Activated naive CD4-positive, alpha-beta T cell treated with anti-CD3 and anti-CD28 coated beads, Interleukin-2, amount 50 U/mL, for 72 hours (primary cell): ENCODE results near the gene LIPF. TPM values are rescaled to one million over a fixed set of nuclear protein-coding genes. Genes with fewer than 3 reads are reported as not detected.
"Not testable (repeated sequence)": the region's sequence is repeated elsewhere in the genome, so short reads cannot be mapped to it uniquely, and the experiment has no call there.

Source experiments
- ATAC-seq, 2 donors: fragments of 150-1000 bp; cut with Tn5 transposase; 2 replicates each; pipeline ENCODE4 v1.10.0; 2021; ENCODE audit warnings: mild to moderate bottlenecking in 2 of 2, moderate library complexity in 2 of 2
- DNase-seq, 2 donors: peaks; one replicate each; pipeline ENCODE4 v3.0.0; 2021 to 2022; ENCODE audit warnings: low spot score in 2 of 2
- H3K27ac Mint-ChIP-seq, 2 donors: one replicate each; pipeline ENCODE4 v1.8.0; 2022; ENCODE audit warnings: mild to moderate bottlenecking in 2 of 2, mixed read lengths in 2 of 2
- H3K36me3 Mint-ChIP-seq, 2 donors: one replicate each; pipeline ENCODE4 v1.8.0; 2022; ENCODE audit warnings: mixed read lengths in 2 of 2
- H3K9me3 Mint-ChIP-seq, 2 donors: one replicate each; pipeline ENCODE4 v1.8.0; 2022; ENCODE audit warnings: mixed read lengths in 2 of 2
- total RNA-seq, 2 donors: library from RNA; stranded (reverse); gene quantifications; one replicate each; pipeline ENCODE4 v1.2.3, GENCODE V29; 2022

LIPF gene
- total RNA-seq, 2 donors from 2014 or later, result not detected

DNA sequence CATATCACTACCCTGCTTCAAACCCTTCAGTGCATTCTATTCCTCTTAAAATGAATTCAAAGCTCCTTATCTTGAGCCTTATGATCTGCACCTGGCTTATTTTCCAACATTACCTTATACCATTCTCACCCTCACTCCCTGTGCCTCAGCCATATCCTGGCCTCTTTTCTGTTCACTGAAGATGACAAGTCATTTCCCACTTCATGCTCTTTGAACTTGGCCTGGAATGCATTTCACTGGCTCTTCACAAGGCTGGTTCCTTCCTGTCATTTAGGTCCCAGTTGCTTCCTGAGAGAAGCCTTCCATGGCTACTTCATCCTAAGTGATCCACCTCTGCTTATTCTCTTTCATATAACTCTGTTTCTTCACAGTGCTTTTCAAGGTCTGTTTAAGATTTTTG is 3.2 kb upstream of the LIPF start:
- DNase-seq (no peak), ATAC-seq (no peak)
- Mint-ChIP-seq H3K36me3 (peaks cover 0 to 4% of the 10 kb centered on the region in 2 donors), H3K9me3 (peaks cover 3 to 6% of the 10 kb centered on the region in 2 donors), H3K27ac (no peak overlapping the region)

DNA sequence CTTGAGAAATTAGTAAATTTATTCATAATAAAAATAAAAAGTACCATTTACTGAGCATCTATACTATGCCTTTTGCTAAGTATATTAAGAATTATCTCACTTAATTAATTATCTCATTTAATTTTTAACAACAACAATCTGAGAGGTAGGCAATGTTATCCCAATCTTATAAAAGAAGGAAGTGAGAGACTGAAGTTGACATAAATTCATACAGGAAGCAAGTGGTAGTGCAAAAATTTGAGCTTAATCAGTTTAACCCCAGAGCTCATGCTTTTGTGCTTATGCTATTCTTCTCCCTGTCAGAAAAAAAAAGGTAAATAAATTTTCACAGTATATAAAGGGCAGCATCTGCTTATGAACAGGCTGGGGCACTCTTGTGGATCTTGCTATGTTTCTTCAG is 2.7 kb upstream of the LIPF start:
- Mint-ChIP-seq H3K27ac (no peak overlapping the region), H3K9me3 (peaks cover 3 to 6% of the 10 kb centered on the region in 2 donors), H3K36me3 (peaks cover 0 to 4% of the 10 kb centered on the region in 2 donors)
- DNase-seq, result no peak
- no peak for ATAC-seq

DNA sequence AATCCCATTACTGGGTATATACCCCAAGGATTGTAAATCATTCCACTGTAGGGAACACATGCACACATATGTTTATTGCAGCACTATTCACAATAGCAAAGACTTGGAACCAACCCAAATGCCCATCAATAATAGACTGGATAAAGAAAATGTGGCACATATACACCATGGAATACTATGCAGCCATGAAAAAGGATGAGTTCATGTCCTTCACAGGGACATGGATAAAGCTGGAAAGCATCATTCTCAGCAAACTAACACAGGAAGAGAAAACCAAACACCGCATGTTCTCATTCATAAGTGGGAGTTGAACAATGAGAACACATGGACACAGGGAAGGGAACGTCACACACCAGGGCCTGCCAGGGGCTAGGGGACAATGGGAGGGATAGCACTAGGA is 1.1 kb upstream of the LIPF start:
- not testable (repeated sequence) for H3K36me3 Mint-ChIP-seq, DNase-seq, H3K27ac Mint-ChIP-seq, ATAC-seq, H3K9me3 Mint-ChIP-seq

DNA sequence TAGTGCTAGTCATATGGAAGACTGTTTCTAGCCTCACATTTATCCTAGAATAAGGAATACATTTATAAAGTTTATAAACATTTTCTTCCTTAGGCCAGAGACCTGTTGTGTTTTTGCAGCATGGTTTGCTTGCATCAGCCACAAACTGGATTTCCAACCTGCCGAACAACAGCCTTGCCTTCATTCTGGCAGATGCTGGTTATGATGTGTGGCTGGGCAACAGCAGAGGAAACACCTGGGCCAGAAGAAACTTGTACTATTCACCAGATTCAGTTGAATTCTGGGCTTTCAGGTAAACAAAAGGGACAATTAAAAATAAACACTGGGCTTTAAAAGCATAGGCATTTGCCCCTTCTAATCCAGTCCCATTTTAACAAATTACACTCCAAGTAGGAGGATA is 4.2 kb downstream of the LIPF start:
- ATAC-seq (no peak), DNase-seq (no peak)
- Mint-ChIP-seq H3K9me3 (no peaks in the 10 kb centered on the region), H3K36me3 (no peaks in the 10 kb centered on the region), H3K27ac (no peak overlapping the region)

DNA sequence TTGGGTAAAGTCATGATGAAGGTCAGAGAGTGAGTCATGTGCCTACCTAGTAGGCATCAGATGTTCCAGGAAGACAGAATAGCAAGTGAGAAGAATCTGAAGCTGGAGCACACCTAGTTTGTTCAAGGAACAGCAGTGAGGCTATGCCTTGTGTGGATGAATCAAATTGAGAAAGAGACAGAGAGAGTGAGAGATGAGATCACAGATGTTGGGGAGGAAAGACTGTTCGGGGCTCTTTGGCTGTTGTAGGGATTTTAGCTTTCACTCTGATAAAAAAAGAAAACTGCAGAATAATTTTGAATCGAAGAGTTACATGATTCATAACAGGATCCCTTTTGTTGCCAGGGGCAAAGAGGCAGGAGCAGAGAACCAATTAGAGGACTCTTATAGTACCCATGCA is 6.3 kb downstream of the LIPF start:
- Mint-ChIP-seq H3K9me3 (no peaks in the 10 kb centered on the region), H3K36me3 (no peaks in the 10 kb centered on the region), H3K27ac (peak overlapping the region in 1 of 2 donors; percentile 46)
- peak; percentile 97 to 99 for ATAC-seq
- DNase-seq, result peak in 1 of 2 donors; percentile 22

DNA sequence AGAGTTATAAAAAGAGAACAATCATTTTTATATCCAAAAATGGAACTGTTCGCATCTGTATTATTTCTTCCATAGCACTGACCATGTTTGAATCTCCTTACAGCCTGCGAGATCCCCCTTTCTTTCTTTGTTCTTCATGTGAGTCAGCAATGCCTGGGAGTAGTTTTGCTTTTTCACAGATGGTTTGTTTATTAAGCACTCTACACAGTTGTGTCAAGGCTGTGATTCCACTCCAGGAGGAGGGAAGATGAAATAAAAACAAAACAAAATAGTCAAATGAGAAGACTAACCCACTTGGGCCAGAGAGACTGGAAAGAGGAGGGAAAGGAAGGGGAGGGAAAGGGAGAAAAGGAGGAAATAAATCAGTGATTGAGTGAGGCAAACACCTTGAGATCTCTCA is 7.8 kb downstream of the LIPF start:
- Mint-ChIP-seq H3K9me3 (no peaks in the 10 kb centered on the region), H3K27ac (no peak overlapping the region), H3K36me3 (no peaks in the 10 kb centered on the region)
- no peak for ATAC-seq
- no peak for DNase-seq

DNA sequence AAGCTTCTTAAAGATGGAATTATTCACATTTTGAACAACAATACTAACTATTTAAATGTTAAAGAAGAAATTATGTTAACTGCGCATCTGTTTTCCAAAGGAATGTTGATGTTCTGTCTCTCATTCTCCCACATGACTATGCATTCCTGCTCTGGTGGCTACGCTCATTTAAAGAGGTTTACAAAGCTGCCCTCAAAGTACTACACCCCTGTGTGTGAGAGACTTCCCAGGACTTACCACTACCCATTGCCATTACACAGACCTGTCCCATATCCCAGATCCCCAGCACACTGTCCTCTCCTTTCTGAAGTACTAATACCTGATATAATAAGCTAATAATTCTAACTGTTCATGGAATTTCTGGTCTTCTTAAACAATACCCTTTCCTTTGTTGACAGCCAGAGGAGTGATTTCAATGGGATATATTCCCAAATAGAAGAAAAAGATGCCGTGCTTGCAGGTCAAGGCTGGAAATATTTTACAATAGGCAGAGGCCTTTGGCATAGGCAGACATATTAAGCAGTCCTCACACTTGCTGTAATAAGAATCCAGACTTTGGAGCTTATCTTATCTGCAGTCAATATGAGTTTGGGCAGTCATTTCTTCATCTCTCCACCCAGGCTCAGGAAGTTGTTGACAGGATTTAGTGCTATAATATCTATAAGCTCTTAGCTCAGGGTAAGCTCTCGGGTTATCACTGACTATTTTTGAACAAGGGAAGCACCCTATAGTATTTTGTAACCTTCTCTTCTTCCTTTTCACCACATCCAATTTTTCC is 12.2 kb downstream of the LIPF start:
- Mint-ChIP-seq H3K27ac (no peak overlapping the region), H3K9me3 (no peaks in the 10 kb centered on the region), H3K36me3 (no peaks in the 10 kb centered on the region)
- ATAC-seq (no peak), DNase-seq (no peak)

DNA sequence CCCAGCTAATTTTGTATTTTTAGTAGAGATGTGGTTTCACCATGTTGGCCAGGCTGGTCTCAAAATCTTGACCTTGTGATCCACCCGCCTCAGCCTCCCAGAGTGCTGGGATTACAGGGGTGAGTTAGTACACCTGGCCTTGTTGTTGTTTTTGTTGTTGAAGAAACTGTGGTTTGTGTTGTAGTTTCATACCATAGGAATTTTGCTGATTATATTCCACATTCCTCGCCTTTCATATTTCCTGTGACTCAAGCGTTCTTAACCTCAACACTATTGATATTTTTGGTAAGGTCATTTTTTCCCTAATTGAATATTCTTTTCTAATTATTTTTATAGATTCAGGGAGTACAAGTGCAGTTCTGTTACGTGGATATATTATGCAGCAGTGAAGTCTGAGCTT is 16.7 kb downstream of the LIPF start:
- H3K27ac Mint-ChIP-seq, result no peak overlapping the region
- H3K36me3 Mint-ChIP-seq, result no peaks in the 10 kb centered on the region
- ATAC-seq (no peak), DNase-seq (no peak)
- no peaks in the 10 kb centered on the region for H3K9me3 Mint-ChIP-seq

DNA sequence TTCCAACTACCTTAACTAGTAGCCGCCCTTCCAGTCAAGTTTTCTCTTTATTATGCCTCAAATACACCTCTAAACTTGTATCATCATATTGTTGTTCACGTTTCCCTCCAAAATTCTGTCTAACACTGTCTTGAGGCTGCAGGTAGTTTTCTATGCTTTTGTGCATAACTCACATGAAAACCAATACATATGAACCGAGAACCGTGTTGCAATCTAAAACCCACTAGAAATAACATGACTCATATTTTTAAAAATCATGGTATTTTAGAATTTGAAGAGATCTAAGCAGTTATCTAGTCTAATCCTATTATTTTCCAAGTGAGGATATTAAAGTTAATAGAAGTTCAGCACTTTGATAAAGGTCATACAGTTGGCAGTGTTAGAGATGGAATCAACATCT is 18.2 kb downstream of the LIPF start:
- Mint-ChIP-seq H3K27ac (no peak overlapping the region), H3K36me3 (no peaks in the 10 kb centered on the region), H3K9me3 (no peaks in the 10 kb centered on the region)
- ATAC-seq, result no peak
- DNase-seq, result no peak

DNA sequence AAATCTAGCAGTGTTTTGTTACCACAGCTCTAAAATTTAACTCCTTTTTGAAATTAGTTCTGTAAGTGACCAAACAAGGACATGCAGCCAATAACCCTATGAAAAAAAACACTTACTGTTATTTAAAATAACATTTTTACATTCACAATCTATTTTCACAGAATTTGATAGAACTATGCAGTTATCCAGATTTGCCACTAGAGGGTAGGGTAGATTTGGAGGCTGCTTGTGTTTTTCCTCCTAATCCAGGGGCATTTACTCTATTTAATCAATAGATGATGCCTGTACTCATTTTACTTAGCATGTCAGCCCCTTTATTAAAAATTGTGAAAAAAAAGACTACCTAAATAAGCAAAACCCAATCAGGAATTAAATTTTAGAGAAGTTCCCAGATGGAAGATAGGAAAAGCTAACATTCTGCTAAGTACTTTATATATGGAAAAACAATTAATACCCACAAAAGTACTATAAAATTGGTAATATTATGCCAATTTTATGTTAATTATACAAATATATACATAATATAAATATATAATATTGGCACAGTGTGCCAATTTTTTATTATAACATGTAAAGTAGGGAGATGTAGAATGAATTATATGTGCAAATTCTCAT is 23.7 kb downstream of the LIPF start:
- no peaks in the 10 kb centered on the region for H3K9me3 Mint-ChIP-seq
- ATAC-seq (no peak), DNase-seq (no peak)
- H3K36me3 Mint-ChIP-seq, result no peaks in the 10 kb centered on the region
- no peak overlapping the region for H3K27ac Mint-ChIP-seq

DNA sequence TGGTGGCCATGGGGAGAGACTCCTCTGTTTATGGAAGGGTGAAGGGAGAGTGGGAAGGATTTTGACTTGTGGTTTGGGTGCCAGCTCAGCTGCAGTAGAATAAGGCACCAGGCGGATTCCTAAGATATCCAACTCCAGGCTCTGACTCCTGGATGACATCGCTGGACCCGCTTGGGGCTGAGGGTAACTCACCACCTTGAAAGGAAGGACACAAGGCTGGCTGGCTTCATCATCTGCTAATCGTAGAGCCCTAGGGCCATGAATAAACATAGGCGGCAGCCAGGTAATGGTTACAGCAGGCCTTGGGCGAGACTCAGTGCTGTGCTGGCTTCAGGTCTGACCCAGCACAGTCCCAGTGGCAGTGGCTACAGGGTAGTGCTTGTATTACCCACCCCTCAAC is 25.1 kb downstream of the LIPF start:
- no peaks in the 10 kb centered on the region for H3K9me3 Mint-ChIP-seq
- no peak overlapping the region for H3K27ac Mint-ChIP-seq
- no peaks in the 10 kb centered on the region for H3K36me3 Mint-ChIP-seq
- no peak for DNase-seq
- ATAC-seq, result no peak

DNA sequence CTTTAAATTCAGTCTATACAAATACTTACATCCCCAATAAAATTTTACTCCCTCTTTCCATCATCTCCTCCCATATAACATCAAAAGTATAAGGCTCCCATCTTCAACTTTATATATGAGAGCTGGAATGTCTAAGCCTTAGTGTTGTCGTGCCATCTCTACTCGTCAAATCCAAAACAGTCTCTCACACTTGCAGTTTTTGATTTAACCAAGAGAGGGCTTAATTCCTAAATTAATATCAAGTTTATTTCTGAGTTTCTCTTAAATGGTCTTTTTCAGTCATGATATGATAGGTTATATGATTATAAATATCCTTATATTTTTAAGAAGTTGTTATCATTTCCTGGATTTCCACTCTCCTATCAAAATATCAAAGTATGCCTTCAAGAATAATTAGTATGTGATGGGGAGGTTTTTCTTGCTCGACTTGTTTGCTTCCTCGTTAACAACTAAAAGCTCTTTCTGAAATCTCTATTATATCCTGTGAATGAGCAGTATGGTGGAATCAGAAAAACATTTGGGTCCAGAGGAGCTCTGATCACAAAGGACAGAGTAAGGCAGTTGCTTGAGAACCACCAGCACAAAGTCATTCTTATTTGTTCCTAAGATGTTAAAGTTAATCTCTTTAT is 29.3 kb downstream of the LIPF start:
- no peaks in the 10 kb centered on the region for H3K9me3 Mint-ChIP-seq
- H3K36me3 Mint-ChIP-seq, result no peaks in the 10 kb centered on the region
- H3K27ac Mint-ChIP-seq, result no peak overlapping the region
- DNase-seq, result no peak
- no peak for ATAC-seq

DNA sequence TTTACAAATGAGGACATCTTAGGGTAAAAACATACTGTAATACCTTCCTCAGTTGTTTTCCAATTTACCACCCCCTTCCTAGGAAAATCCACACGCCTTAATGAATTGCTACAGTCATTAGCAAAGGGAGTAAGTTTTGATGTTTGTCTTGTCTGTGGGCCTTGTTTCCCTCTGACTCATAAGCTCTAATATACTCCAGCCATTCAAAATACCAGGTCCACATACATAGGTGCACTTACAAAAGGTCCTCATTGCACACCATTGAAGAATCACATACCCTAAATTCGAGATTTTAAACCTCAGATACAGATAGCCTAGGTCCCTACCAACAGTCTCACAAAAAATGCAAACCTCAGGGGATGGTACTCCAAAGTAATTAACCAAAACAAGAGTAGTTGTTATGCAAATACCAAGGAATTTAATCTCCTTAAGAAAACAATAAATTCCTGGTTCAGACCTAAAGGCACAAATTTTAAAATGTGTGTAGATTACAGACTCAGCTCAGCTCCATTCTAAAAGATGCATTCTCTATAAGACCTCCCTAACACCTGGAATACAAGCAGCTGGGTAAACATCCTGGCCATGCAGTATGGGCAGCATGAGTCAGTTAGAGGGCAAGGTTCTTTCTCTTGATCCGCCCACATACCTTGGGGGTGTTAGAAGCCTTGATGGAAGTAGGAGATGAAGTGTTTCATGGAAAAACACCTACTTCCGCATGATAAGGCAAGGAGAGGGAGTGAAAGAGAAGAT is 38.8 kb downstream of the LIPF start:
- ATAC-seq (no peak), DNase-seq (no peak)
- Mint-ChIP-seq H3K9me3 (no peaks in the 10 kb centered on the region), H3K27ac (no peak overlapping the region), H3K36me3 (no peaks in the 10 kb centered on the region)

DNA sequence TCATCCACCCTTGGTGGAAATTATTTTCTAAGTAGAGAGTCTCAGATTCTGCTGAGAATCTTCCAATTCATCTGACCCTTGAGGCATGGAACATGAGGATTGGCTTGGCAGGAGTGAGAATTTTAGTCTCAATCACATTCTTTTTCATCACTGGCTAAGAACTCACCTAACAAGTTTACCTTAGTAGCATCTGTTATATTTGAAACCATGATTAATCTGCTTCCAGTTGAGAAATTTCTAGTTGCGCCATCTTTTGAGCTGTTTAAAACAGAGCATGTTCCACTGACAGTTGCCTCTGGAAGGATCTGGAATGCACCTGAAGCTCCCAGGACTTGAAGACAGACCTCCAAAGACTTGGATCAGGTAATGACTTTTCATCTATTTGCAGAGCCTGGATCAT is 41.7 kb downstream of the LIPF start, which contains the start of gene LIPK:
LIPK (plus strand) TSS at position 292 of the 400 bp plus-strand sequence. CDS start 18,295 bp downstream, outside the sequence.
- ATAC-seq (no peak), DNase-seq (no peak)
- Mint-ChIP-seq H3K9me3 (no peaks in the 10 kb centered on the region), H3K27ac (no peak within 1 kb of the TSS), H3K36me3 (no peaks in the 10 kb centered on the region)

DNA sequence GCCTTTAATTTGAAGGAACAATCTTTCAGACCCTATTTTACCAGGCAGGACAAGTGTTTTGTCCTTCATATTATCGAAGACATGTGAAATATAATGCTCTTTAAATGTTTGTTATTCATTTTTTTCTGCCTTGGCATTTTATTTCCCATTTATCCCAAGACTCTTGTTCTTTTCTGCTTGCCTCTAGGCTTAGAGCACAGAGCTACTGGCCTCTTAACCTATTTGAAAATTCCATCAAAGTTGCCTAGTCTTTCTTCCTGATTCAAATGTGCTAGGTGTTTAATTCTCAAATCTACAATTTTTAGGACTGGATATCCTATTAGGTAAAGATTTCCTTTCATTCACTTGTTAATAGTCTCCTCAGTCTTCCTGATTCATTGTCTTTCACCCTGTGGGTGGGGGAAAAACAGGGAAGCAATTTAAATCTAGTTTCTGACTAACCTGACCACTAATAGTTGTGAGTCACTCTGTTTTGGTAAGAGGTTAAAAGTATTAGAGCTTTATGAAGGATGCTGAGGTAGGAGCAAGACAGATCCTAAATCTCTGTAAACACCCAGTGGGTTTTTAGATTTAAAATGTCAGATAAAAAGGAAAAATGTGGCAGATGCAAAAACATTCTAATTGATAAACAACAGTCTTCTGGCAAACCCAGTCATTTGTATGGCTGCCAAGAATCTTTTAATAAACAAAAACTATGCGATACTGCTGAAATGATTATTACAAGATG is 43.4 kb downstream of the LIPF start:
- no peaks in the 10 kb centered on the region for H3K36me3 Mint-ChIP-seq
- no peaks in the 10 kb centered on the region for H3K9me3 Mint-ChIP-seq
- DNase-seq (no peak), ATAC-seq (peak; percentile 71 to 76)
- H3K27ac Mint-ChIP-seq, result no peak overlapping the region

DNA sequence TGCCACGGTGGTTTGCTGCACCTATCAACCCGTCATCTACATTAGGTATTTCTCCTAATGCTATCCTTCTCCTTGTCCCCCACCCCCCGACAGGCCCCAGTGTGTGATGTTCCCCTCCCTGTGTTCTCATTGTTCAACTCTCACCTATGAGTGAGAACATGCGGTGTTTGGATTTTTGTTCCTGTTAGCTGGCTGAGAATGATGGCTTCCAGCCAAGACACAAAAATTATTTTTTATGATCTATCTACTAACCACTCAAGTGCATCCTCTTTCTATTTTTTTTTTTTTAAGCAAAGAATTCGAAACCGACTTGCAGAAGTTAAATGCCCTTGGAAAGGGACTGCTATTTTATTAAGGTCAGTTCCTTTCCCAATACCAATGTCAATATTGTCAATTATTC is 45.1 kb downstream of the LIPF start:
- not testable (repeated sequence) for H3K36me3 Mint-ChIP-seq, H3K27ac Mint-ChIP-seq, DNase-seq, ATAC-seq, H3K9me3 Mint-ChIP-seq
